ENCODE results near the gene ZBTB16. TPM values are rescaled to one million over a fixed set of nuclear protein-coding genes. Genes with fewer than 3 reads are reported as not detected.

ZBTB16 gene
- polyA plus RNA-seq, 1 experiment: not detected

DNA sequence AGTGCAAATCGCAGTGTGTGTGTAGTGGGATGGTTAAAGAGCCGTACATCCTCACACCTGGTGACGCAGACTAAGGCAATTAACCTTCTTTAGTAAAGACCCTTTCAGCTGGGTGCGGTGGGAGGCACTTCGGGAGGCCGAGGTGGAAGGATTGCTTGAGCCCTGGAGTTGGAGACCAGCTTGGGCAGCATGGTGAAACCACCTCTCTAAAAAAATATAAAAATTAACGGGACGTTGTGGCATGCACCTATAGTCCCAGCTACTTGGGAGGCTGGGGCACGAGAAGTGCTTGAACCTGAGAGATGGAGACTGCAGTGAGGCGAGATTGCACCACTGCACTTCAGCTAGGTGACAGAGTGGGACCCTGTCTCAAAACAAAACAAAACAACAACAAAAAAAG, 31.5 kb downstream of the ZBTB16 start:
- no peak overlapping the region for H3K4me3 ChIP-seq (ENCODE audit: low read depth, low read length)
- TF ChIP-seq, protein P1, sequence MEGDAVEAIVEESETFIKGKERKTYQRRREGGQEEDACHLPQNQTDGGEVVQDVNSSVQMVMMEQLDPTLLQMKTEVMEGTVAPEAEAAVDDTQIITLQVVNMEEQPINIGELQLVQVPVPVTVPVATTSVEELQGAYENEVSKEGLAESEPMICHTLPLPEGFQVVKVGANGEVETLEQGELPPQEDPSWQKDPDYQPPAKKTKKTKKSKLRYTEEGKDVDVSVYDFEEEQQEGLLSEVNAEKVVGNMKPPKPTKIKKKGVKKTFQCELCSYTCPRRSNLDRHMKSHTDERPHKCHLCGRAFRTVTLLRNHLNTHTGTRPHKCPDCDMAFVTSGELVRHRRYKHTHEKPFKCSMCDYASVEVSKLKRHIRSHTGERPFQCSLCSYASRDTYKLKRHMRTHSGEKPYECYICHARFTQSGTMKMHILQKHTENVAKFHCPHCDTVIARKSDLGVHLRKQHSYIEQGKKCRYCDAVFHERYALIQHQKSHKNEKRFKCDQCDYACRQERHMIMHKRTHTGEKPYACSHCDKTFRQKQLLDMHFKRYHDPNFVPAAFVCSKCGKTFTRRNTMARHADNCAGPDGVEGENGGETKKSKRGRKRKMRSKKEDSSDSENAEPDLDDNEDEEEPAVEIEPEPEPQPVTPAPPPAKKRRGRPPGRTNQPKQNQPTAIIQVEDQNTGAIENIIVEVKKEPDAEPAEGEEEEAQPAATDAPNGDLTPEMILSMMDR (IDR thresholded peaks at IDR 0.05; ENCODE audit: insufficient read depth, low read depth, low read length): no peak
- ChIA-PET POLR2A (no interaction called here), CTCF (no interaction called here)
- H3K36me3 ChIP-seq (ENCODE audit: control insufficient read depth, insufficient read depth, low read length): no peaks in the 10 kb centered on the region
- peaks cover 1% of the 10 kb centered on the region for H3K27me3 ChIP-seq (ENCODE audit: control insufficient read depth, insufficient read depth, low read length)
- no peak for DNase-seq (ENCODE audit: low read depth)

DNA sequence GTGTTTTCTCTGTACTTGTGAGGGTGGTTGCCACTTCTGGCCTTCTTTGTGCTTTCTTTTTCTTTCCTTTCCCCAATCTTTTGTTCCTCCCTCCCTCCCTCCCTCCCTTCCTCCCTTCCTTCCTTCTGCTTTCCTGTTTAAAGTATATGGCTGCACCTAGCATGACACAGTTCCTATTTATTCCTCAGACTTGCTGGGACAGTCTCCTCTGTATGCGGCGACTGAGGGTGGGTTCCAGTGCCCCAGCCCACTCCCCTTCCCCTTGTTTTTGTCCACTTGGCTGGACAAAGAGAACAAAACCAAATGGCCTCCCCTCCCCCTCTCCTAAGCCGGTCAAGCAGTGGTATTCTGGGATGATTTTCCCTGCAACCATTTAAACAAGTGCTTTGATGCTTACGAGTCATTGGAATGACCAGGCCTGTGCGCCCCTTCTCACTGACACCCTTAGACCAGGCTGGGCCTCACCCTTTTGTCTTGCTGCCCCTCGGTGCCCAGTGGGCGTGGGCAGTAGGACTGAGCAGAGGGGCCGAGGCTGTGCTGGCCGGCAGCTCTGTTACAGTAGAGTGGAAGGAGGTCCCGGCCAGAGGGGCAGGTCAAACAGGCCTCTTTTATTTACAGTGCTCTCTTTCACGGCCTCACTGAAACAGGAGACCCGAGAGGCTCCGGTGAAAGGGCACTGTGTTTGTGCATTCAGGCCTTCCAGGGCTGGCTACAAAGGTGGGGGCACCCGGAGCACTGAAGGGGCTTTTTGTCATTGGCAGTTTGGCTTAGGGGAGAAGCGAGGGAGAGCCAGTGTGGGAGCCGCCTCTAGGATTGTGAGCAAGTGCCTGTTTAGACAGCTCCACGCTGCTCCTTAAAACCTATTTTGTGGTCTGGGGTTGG, 32.2 kb downstream of the ZBTB16 start:
- CTCF ChIA-PET: no interaction called here
- TF ChIP-seq, protein P1 (IDR thresholded peaks at IDR 0.05; ENCODE audit: insufficient read depth, low read depth, low read length): no peak
- H3K36me3 ChIP-seq (ENCODE audit: control insufficient read depth, insufficient read depth, low read length): no peaks in the 10 kb centered on the region
- POLR2A ChIA-PET: no interaction called here
- no peak for DNase-seq (ENCODE audit: low read depth)
- H3K27me3 ChIP-seq (ENCODE audit: control insufficient read depth, insufficient read depth, low read length): no peaks in the 10 kb centered on the region; the same call in 1 of the 2 replicates
- no peak overlapping the region for H3K4me3 ChIP-seq (ENCODE audit: low read depth, low read length)

DNA sequence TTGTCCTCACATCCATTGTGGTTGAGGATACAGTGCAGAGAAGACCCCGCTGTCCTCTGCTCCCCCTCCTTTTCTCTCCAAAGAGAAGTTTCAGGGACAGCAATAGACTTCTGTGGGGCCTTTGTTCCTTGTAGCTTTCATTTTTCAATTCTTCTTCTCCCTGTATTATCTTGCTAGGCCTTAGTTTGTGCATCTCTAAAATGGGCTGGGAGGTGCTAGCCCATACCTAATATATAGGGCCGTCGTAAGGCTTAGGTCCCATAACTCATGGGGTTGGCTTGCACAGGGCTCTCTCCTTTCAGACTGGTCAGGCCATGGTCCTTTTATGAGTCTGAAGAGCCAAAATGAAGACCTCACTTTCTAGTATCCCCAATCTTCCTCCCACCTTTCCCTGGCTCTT, 33.0 kb downstream of the ZBTB16 start:
- CTCF ChIA-PET: no interaction called here
- H3K36me3 ChIP-seq (ENCODE audit: control insufficient read depth, insufficient read depth, low read length): no peaks in the 10 kb centered on the region

DNA sequence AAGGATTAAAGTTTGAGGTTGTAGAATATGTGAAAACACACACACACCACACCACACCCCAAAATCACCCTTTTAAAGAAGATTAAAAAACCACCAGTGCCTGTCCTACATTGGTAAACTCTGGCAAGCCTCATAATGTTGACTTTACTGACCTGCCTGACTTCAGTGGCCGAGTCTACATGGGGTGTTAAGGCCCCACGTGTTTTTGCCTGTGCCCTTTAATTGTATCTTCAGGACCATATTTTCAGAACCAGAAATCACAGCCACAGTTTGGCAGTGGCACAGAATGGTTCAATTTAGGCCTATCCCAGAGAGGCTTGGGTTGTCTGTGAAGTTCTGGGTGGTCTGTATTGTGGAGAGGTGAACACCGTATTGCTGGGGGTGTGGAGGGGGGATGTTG, 33.4 kb downstream of the ZBTB16 start:
- no peaks in the 10 kb centered on the region; the same call in 1 of the 2 replicates for H3K27me3 ChIP-seq (ENCODE audit: control insufficient read depth, insufficient read depth, low read length)
- ChIA-PET CTCF (no interaction called here), POLR2A (no interaction called here)
- H3K4me3 ChIP-seq (ENCODE audit: low read depth, low read length): no peak overlapping the region
- TF ChIP-seq, protein P1 (IDR thresholded peaks at IDR 0.05; ENCODE audit: insufficient read depth, low read depth, low read length): no peak
- no peaks in the 10 kb centered on the region for H3K36me3 ChIP-seq (ENCODE audit: control insufficient read depth, insufficient read depth, low read length)
- no peak for DNase-seq (ENCODE audit: low read depth)

More for the DNA sequence above, 33.0 kb downstream of the ZBTB16 start:
- no peak for DNase-seq (ENCODE audit: low read depth)
- POLR2A ChIA-PET: no interaction called here
- no peaks in the 10 kb centered on the region; the same call in 1 of the 2 replicates for H3K27me3 ChIP-seq (ENCODE audit: control insufficient read depth, insufficient read depth, low read length)
- H3K4me3 ChIP-seq (ENCODE audit: low read depth, low read length): no peak overlapping the region
- TF ChIP-seq, protein P1 (IDR thresholded peaks at IDR 0.05; ENCODE audit: insufficient read depth, low read depth, low read length): no peak

DNA sequence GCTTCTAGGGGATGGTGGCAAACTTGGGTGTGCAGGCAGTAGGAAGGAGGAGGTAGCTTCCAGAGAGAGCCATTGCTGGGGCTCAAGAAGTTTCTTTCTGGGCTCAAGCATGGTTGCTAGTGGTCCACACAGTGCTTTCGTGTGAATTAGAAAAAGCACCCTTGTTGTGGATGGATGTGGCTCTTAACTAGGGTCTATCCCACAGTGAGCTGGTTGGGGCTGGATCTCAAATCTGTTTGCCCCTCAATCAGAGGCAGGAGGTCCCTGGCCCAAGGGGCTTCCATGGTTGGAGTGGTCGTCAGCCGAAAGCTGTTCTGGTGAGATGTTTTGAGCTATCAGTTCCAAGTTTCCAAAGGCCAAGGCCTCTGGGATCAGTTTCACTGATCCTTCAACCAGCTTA, 35.0 kb downstream of the ZBTB16 start:
- ChIA-PET CTCF (interaction anchor here (1.0 kb wide), 1 partner anchor 168 kb away, joined by 3 read pairs; no protein-coding TSS in a partner anchor), POLR2A (no interaction called here)

More for the DNA sequence above, 35.0 kb downstream of the ZBTB16 start:
- H3K27me3 ChIP-seq (ENCODE audit: control insufficient read depth, insufficient read depth, low read length): no peaks in the 10 kb centered on the region; the same call in 1 of the 2 replicates
- H3K36me3 ChIP-seq (ENCODE audit: control insufficient read depth, insufficient read depth, low read length): no peaks in the 10 kb centered on the region
- no peak for DNase-seq (ENCODE audit: low read depth)
- TF ChIP-seq, protein P1 (IDR thresholded peaks at IDR 0.05; ENCODE audit: insufficient read depth, low read depth, low read length): no peak
- no peak overlapping the region for H3K4me3 ChIP-seq (ENCODE audit: low read depth, low read length)
